IgD-negative memory B cell (primary cell): ENCODE data around the gene ZNF618. TPM values are rescaled to one million over a fixed set of nuclear protein-coding genes. Genes with fewer than 3 reads are reported as not detected.

Source experiments
- H3K27ac Mint-ChIP-seq, 3 donors: one replicate each; pipeline ENCODE4 v1.8.0; 2020 to 2022; ENCODE audit warnings: mild to moderate bottlenecking in 3 of 3, mixed read lengths in 3 of 3, moderate library complexity in 1 of 3
- H3K27me3 Mint-ChIP-seq: one replicate; pipeline ENCODE4 v1.8.0; 2021; ENCODE audit warnings: mixed read lengths
- H3K36me3 Mint-ChIP-seq: one replicate; pipeline ENCODE4 v1.8.0; 2020; ENCODE audit warnings: mild to moderate bottlenecking, mixed read lengths
- H3K4me1 Mint-ChIP-seq, 3 donors: one replicate each; pipeline ENCODE4 v1.8.0; 2020 to 2022; ENCODE audit warnings: mixed read lengths in 3 of 3, mild to moderate bottlenecking in 1 of 3
- H3K4me3 Mint-ChIP-seq, 4 donors: one replicate each; pipeline ENCODE4 v1.8.0; 2020 to 2022; ENCODE audit warnings: mild to moderate bottlenecking in 4 of 4, mixed read lengths in 4 of 4, moderate library complexity in 3 of 4
- H3K9me3 Mint-ChIP-seq, 3 donors: one replicate each; pipeline ENCODE4 v1.8.0; 2020 to 2021; ENCODE audit warnings: mixed read lengths in 3 of 3, mild to moderate bottlenecking in 1 of 3
- polyA plus RNA-seq: library from polyadenylated mRNA; unstranded; fragments of 300-500 nt; fragmentation: Illumina TruSeq; gene quantifications from one replicate; pipeline ENCODE4 v1.2.3, GENCODE V29; 2021

The ZNF618 gene
- polyA plus RNA-seq, 1 donor from 2014 or later = 2.2 TPM

DNA sequence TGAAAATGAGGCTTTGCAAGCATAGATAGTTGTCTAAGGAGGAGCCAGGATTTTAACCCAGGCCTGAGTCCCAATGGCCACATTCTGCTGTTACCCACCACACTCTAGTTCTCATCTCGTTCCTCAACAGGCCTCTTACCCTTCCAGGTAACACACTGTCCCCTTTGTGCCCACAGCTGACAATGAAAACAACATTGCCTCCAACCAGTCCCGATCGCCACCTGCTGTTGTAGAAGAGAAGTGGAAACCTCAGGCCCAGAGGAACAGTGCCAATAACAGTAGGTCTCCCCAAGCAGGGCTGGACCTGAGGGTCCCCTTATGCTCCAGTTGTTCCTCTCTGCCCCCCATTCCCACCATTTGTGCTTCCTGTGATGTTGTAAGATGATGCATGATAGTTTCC is 171.6 kb downstream of the ZNF618 start:
- peaks cover 0 to 3% (median 0%) of the 10 kb centered on the region in 3 donors for H3K4me1 Mint-ChIP-seq
- H3K27me3 Mint-ChIP-seq = no peaks in the 10 kb centered on the region
- H3K9me3 Mint-ChIP-seq = no peaks in the 10 kb centered on the region
- no peak overlapping the region for H3K27ac Mint-ChIP-seq
- no peak overlapping the region for H3K4me3 Mint-ChIP-seq
- peaks cover 2% of the 10 kb centered on the region for H3K36me3 Mint-ChIP-seq

DNA sequence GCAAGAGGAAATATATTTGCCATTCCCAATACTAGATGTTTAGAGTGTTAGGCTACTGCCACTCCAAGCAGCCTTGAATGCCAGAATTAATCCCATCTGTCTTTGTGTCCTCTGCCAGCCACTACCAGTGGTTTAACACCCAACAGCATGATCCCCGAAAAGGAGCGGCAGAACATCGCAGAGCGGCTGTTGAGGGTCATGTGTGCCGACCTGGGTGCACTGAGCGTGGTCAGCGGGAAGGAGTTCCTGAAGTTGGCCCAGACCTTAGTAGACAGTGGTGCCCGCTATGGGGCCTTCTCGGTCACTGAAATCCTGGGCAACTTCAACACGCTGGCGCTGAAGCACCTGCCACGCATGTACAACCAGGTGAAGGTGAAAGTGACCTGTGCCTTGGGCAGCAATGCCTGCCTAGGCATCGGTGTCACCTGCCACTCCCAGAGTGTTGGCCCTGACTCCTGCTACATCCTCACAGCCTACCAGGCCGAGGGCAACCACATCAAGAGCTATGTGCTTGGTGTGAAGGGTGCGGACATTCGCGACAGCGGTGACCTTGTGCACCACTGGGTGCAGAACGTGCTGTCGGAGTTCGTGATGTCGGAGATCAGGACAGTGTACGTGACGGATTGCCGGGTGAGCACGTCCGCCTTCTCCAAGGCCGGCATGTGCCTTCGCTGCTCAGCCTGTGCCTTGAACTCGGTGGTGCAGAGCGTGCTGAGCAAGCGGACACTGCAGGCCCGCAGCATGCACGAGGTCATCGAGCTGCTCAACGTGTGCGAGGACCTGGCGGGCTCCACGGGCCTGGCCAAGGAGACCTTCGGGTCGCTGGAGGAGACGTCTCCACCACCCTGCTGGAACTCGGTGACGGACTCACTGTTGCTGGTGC is 172.7 kb downstream of the ZNF618 start:
- H3K4me1 Mint-ChIP-seq = peaks cover 0 to 1% (median 0%) of the 10 kb centered on the region in 3 donors

DNA sequence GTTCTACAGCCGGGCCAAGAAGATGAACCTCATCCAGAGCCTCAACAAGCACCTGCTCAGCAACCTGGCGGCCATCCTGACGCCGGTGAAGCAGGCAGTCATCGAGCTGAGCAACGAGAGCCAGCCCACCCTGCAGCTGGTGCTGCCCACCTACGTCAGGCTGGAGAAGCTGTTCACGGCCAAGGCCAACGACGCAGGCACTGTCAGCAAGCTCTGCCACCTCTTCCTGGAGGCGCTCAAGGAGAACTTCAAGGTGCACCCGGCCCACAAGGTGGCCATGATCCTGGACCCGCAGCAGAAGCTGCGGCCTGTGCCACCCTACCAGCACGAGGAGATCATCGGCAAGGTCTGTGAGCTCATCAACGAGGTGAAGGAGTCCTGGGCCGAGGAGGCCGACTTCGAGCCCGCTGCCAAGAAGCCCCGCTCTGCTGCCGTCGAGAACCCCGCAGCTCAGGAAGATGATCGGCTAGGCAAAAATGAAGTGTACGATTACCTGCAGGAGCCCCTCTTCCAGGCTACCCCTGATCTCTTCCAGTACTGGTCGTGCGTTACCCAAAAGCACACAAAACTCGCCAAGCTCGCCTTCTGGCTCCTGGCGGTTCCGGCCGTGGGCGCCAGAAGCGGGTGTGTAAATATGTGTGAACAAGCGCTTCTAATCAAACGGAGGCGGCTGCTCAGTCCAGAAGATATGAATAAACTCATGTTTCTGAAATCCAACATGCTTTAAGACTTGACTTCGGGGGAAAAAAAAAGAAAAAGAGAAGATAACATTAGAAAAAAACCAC is 173.5 kb downstream of the ZNF618 start:
- peaks cover 2% of the 10 kb centered on the region for H3K36me3 Mint-ChIP-seq
- no peaks in the 10 kb centered on the region for H3K4me1 Mint-ChIP-seq
- peaks cover under 1% of the 10 kb centered on the region for H3K27me3 Mint-ChIP-seq
- H3K27ac Mint-ChIP-seq = no peak overlapping the region
- no peaks in the 10 kb centered on the region for H3K9me3 Mint-ChIP-seq
- H3K4me3 Mint-ChIP-seq = no peak overlapping the region

More for the DNA sequence above, 172.7 kb downstream of the ZNF618 start:
- H3K27me3 Mint-ChIP-seq = no peaks in the 10 kb centered on the region
- H3K9me3 Mint-ChIP-seq = no peaks in the 10 kb centered on the region
- peaks cover 2% of the 10 kb centered on the region for H3K36me3 Mint-ChIP-seq
- no peak overlapping the region for H3K4me3 Mint-ChIP-seq
- no peak overlapping the region for H3K27ac Mint-ChIP-seq

DNA sequence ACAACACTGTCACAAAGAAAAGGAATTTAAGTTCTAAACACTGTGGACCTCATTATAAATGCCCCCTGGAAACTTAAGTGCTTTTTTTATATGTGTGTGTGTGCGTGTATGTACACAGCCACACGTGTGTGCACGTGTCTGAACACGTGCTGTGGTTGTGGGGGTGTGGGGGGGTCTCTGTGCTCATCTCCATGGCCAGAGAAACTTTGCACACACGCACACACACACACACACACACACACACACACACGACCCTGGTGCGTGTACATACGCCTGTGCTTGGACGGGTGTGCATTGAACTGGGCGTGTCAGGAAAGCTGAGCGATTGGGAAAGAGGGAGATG is 174.1 kb downstream of the ZNF618 start:
- Mint-ChIP-seq H3K4me1 (no peaks in the 10 kb centered on the region), H3K9me3 (no peaks in the 10 kb centered on the region), H3K27me3 (peaks cover 1% of the 10 kb centered on the region), H3K27ac (no peak overlapping the region), H3K36me3 (peaks cover 2% of the 10 kb centered on the region), H3K4me3 (no peak overlapping the region)

DNA sequence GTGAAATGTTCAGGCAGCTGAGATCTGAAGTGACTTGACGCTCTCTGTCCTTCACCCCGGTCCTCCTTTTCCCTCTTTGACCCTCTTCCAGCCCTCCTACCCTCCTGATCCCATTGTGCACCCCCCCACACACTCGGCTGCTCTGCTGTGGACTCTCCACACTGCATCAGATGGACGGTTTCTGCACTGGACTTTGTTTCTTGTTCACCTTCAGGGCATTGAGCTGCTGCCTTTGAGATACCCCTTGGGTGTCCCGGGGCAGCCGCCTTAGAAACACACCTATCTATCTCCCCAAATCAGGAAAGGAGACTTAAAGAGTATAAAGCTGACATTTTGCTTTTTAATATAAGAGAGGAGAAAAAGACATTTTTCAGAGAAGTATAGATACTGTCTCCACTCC is 174.5 kb downstream of the ZNF618 start:
- no peaks in the 10 kb centered on the region for H3K4me1 Mint-ChIP-seq
- H3K27me3 Mint-ChIP-seq = peaks cover 1% of the 10 kb centered on the region
- no peaks in the 10 kb centered on the region for H3K9me3 Mint-ChIP-seq
- H3K27ac Mint-ChIP-seq = no peak overlapping the region
- H3K36me3 Mint-ChIP-seq = peaks cover 2% of the 10 kb centered on the region
- no peak overlapping the region for H3K4me3 Mint-ChIP-seq

- no peak overlapping the region for H3K27ac Mint-ChIP-seq
- H3K36me3 Mint-ChIP-seq = peaks cover 2% of the 10 kb centered on the region
- peaks cover 1% of the 10 kb centered on the region for H3K27me3 Mint-ChIP-seq
- H3K4me1 Mint-ChIP-seq = no peaks in the 10 kb centered on the region
- H3K4me3 Mint-ChIP-seq = no peak overlapping the region
- no peaks in the 10 kb centered on the region for H3K9me3 Mint-ChIP-seq
Observed at GRCh38 chr9:114051281-114051680, 175.2 kb downstream of the ZNF618 start.

DNA sequence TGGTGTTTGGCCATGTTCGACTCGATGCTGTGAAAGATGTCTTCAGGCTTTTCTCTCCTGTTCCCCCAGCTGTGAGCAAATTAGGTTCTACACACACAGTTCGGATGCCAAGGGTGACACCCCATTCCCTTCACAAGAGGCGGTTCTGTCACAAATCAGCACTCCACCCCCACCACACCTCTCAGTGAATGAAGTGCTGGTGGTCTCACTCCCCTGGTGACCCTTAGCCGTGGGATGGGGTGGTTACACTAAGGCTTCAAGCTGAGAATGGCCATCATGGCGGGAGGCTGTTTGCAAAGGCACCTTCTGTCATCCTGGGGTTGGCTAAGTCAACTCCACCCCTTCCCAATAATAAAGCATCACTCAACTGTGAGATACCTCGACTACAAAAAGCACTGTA is 175.6 kb downstream of the ZNF618 start:
- Mint-ChIP-seq H3K4me3 (no peak overlapping the region), H3K27ac (no peak overlapping the region), H3K4me1 (no peaks in the 10 kb centered on the region), H3K9me3 (no peaks in the 10 kb centered on the region), H3K36me3 (peaks cover 2% of the 10 kb centered on the region), H3K27me3 (peaks cover 1% of the 10 kb centered on the region)

DNA sequence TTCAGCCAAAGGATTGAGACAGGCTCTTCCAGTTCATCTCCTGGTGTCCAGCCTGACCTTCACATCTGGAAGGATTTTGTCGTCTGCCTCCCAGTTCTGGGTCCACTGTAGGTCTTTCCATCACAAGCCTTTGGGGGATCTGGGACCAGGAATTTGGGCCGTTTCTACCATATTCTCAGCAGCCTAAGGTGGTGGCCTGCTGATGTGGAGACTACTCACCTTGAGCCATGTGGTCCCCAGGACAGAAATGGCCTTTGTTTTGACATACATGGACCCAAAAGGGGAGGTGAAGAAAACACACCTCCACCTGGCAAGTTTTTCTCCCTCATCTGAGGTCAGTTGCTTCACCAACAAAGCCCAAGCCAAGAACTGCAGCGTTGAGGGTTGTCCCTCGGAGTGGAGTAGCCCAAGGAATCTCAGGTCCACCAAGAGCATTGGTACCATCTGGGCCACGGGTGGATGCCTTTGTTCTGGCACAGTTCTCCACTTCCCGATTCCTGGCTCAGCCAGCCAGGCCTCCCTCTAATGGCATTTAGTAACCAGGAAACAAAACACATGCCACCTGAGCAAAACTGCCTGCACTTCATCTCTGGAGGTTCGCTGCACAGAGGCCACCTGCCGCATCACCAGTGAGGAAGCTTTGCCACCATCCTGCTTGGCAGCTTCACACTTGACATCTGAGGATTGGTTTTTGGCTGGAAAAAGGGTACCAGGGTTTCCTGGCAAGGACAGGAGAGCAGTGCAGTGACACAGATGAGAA is 177.3 kb downstream of the ZNF618 start:
- H3K36me3 Mint-ChIP-seq = peaks cover 2% of the 10 kb centered on the region

GRCh38 chr9:114054191-114054690 is 178.1 kb downstream of the ZNF618 start:
- Mint-ChIP-seq H3K27ac (no peak overlapping the region), H3K9me3 (no peaks in the 10 kb centered on the region), H3K27me3 (peaks cover 4% of the 10 kb centered on the region), H3K36me3 (peaks cover 2% of the 10 kb centered on the region), H3K4me1 (no peaks in the 10 kb centered on the region), H3K4me3 (no peak overlapping the region)

More for the DNA sequence above, 177.3 kb downstream of the ZNF618 start:
- H3K4me3 Mint-ChIP-seq = no peak overlapping the region
- H3K9me3 Mint-ChIP-seq = no peaks in the 10 kb centered on the region
- H3K4me1 Mint-ChIP-seq = no peaks in the 10 kb centered on the region
- H3K27me3 Mint-ChIP-seq = peaks cover 4% of the 10 kb centered on the region
- no peak overlapping the region for H3K27ac Mint-ChIP-seq

DNA sequence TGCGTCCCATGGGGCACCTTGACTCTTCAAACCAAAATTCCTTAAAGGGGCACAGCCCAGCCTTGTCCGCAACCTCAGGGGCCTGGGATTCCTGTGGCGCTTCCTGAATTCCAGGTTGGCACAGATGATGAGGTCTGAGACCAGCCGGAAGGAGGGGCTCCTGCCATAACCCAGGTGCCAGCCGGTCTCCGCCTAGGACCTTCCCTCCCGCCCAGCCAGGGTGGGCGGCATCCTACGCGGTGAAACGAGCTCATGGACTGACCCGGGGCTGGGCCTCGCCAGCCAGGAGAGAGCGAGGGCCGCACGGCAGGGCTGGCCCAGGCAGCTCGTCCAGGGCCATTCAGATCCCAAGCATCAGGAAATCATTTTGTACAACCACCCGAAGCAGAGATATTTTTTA is 179.0 kb downstream of the ZNF618 start:
- Mint-ChIP-seq H3K4me1 (no peaks in the 10 kb centered on the region), H3K9me3 (no peaks in the 10 kb centered on the region), H3K4me3 (no peak overlapping the region), H3K36me3 (peaks cover 2% of the 10 kb centered on the region), H3K27ac (no peak overlapping the region), H3K27me3 (peaks cover 8% of the 10 kb centered on the region)

- peaks cover 8% of the 10 kb centered on the region for H3K27me3 Mint-ChIP-seq
- H3K4me1 Mint-ChIP-seq = no peaks in the 10 kb centered on the region
- no peaks in the 10 kb centered on the region for H3K9me3 Mint-ChIP-seq
- no peak overlapping the region for H3K27ac Mint-ChIP-seq
- H3K36me3 Mint-ChIP-seq = peaks cover 2% of the 10 kb centered on the region
- H3K4me3 Mint-ChIP-seq = no peak overlapping the region
Observed at GRCh38 chr9:114055894-114056293, 179.8 kb downstream of the ZNF618 start.

DNA sequence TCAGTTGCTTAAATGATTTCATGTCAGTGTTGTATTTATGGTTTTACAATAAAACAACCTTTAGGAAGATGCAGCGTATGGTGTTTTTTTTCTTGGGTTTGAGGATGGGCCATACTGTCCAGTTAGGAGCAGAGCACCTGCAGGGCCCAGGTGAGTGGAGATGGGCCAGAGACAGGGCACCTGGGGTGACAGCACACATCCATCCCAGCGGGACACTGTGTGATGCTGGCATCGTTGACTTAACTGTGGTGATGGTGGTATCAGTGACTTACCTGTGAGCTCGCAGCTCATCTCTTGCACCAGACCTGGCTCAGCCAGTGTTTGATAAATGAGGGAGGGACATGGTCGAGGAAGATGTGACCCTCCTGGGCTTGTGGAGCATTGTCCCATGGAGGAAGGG is 180.4 kb downstream of the ZNF618 start:
- no peaks in the 10 kb centered on the region for H3K4me1 Mint-ChIP-seq
- H3K36me3 Mint-ChIP-seq = peaks cover 2% of the 10 kb centered on the region
- H3K27me3 Mint-ChIP-seq = peaks cover 9% of the 10 kb centered on the region
- H3K27ac Mint-ChIP-seq = peak overlapping the region in 1 of 3 donors; percentile 83
- H3K4me3 Mint-ChIP-seq = no peak overlapping the region
- H3K9me3 Mint-ChIP-seq = no peaks in the 10 kb centered on the region

- no peaks in the 10 kb centered on the region for H3K4me1 Mint-ChIP-seq
- H3K27me3 Mint-ChIP-seq = peaks cover 12% of the 10 kb centered on the region
- H3K9me3 Mint-ChIP-seq = no peaks in the 10 kb centered on the region
- peaks cover 2% of the 10 kb centered on the region for H3K36me3 Mint-ChIP-seq
- no peak overlapping the region for H3K27ac Mint-ChIP-seq
- no peak overlapping the region for H3K4me3 Mint-ChIP-seq
Observed at GRCh38 chr9:114057161-114057885, 181.2 kb downstream of the ZNF618 start.

- H3K36me3 Mint-ChIP-seq = peaks cover 2% of the 10 kb centered on the region
- peaks cover 15% of the 10 kb centered on the region for H3K27me3 Mint-ChIP-seq
- no peak overlapping the region for H3K27ac Mint-ChIP-seq
- H3K4me1 Mint-ChIP-seq = no peaks in the 10 kb centered on the region
- H3K9me3 Mint-ChIP-seq = peaks cover 0 to under 1% (median 0%) of the 10 kb centered on the region in 3 donors
- H3K4me3 Mint-ChIP-seq = no peak overlapping the region
Observed at GRCh38 chr9:114058688-114059046, 182.6 kb downstream of the ZNF618 start.
